Measurements from ENCODE around the gene GLYATL1.

The GLYATL1 gene

GRCh38 chr11:58922479-58922878, 16.8 kb upstream of the GLYATL1 start:
- Histone ChIP-seq H3K27ac (replicated peaks; ENCODE audit: low read length) (no peak overlapping the region), H3K79me1 (ENCODE audit: low read depth, low read length) (no peaks in the 10 kb centered on the region), H2AK5ac (ENCODE audit: low read depth, low read length) (no peak overlapping the region), H3K4ac (ENCODE audit: low read length) (no peak overlapping the region), H3K9me3 (replicated peaks in 1 of 2; ENCODE audit: control insufficient read depth in 2 of 2, insufficient read depth in 1 of 2, low read depth in 1 of 2, low read length in 2 of 2) (peaks cover 0 to 2% of the 10 kb centered on the region in 2 donors), H3K23ac (ENCODE audit: low read depth, low read length, poor library complexity) (no peak overlapping the region), H3K36me3 (replicated peaks in 1 of 2; ENCODE audit: control insufficient read depth in 2 of 2, insufficient read depth in 2 of 2, low read length in 2 of 2) (no peaks in the 10 kb centered on the region), H2BK15ac (ENCODE audit: low read length) (no peak overlapping the region), H3K14ac (ENCODE audit: low read length) (no peak overlapping the region), H2BK12ac (ENCODE audit: low read length) (no peak overlapping the region), H4K8ac (ENCODE audit: low read depth, low read length) (no peak overlapping the region), H2AFZ (ENCODE audit: low read length) (no peak overlapping the region), H3K27me3 (ENCODE audit: control insufficient read depth in 3 of 3, insufficient read depth in 3 of 3, low read depth in 1 of 3, low read length in 3 of 3) (no peaks in the 10 kb centered on the region), H2BK5ac (ENCODE audit: low read length) (no peak overlapping the region), H3K18ac (ENCODE audit: low read length) (no peak overlapping the region), H3K4me1 (ENCODE audit: control insufficient read depth in 2 of 2, insufficient read depth in 1 of 2, low read depth in 1 of 2, low read length in 2 of 2) (peaks cover 1% of the 10 kb centered on the region in 2 donors), H3K4me3 (ENCODE audit: low read length in 2 of 2) (no peak overlapping the region), H3K9ac (ENCODE audit: low read depth, low read length, poor library complexity) (no peak overlapping the region), H4K91ac (ENCODE audit: low read depth, low read length, poor library complexity) (no peak overlapping the region), H3K4me2 (ENCODE audit: insufficient read depth, low read length, poor library complexity, severe bottlenecking) (no peak overlapping the region), H2BK120ac (ENCODE audit: low read depth, low read length) (no peak overlapping the region)
- no CpG with 5 or more reads among the region's 5 CpGs for WGBS, 2 donors (ENCODE audit: extremely low coverage in 2 of 2, insufficient read length in 2 of 2, insufficient replicate concordance in 1 of 2)
- DNase-seq (ENCODE audit: low spot score): no peak

GRCh38 chr11:58923300-58923788, 15.9 kb upstream of the GLYATL1 start:
- H3K18ac ChIP-seq (ENCODE audit: low read length): no peak overlapping the region
- H3K27ac ChIP-seq (replicated peaks; ENCODE audit: low read length): no peak overlapping the region
- no CpG with 5 or more reads among the region's 5 CpGs for WGBS, 2 donors (ENCODE audit: extremely low coverage in 2 of 2, insufficient read length in 2 of 2, insufficient replicate concordance in 1 of 2)
- H2BK15ac ChIP-seq (ENCODE audit: low read length): no peak overlapping the region
- H3K27me3 ChIP-seq (ENCODE audit: control insufficient read depth in 3 of 3, insufficient read depth in 3 of 3, low read depth in 1 of 3, low read length in 3 of 3): no peaks in the 10 kb centered on the region
- no peak overlapping the region for H2BK5ac ChIP-seq (ENCODE audit: low read length)
- H4K91ac ChIP-seq (ENCODE audit: low read depth, low read length, poor library complexity): no peak overlapping the region
- peaks cover 0 to 2% of the 10 kb centered on the region in 2 donors for H3K9me3 ChIP-seq (replicated peaks in 1 of 2; ENCODE audit: control insufficient read depth in 2 of 2, insufficient read depth in 1 of 2, low read depth in 1 of 2, low read length in 2 of 2)
- no peak overlapping the region for H3K23ac ChIP-seq (ENCODE audit: low read depth, low read length, poor library complexity)
- no peaks in the 10 kb centered on the region for H3K79me1 ChIP-seq (ENCODE audit: low read depth, low read length)
- H3K4me2 ChIP-seq (ENCODE audit: insufficient read depth, low read length, poor library complexity, severe bottlenecking): peak overlapping the region; percentile 37
- no peak overlapping the region for H3K4ac ChIP-seq (ENCODE audit: low read length)
- no peak overlapping the region for H2BK120ac ChIP-seq (ENCODE audit: low read depth, low read length)
- no peak overlapping the region for H3K14ac ChIP-seq (ENCODE audit: low read length)
- no peak for DNase-seq (ENCODE audit: low spot score)
- H4K8ac ChIP-seq (ENCODE audit: low read depth, low read length): no peak overlapping the region
- peaks cover 2 to 8% of the 10 kb centered on the region in 2 donors for H3K4me1 ChIP-seq (ENCODE audit: control insufficient read depth in 2 of 2, insufficient read depth in 1 of 2, low read depth in 1 of 2, low read length in 2 of 2)
- no peak overlapping the region for H2AK5ac ChIP-seq (ENCODE audit: low read depth, low read length)
- H3K4me3 ChIP-seq (ENCODE audit: low read length in 2 of 2): no peak overlapping the region
- H3K36me3 ChIP-seq (replicated peaks in 1 of 2; ENCODE audit: control insufficient read depth in 2 of 2, insufficient read depth in 2 of 2, low read length in 2 of 2): no peaks in the 10 kb centered on the region
- no peak overlapping the region for H2BK12ac ChIP-seq (ENCODE audit: low read length)
- H2AFZ ChIP-seq (ENCODE audit: low read length): peak overlapping the region; percentile 27
- no peak overlapping the region for H3K9ac ChIP-seq (ENCODE audit: low read depth, low read length, poor library complexity)

DNA sequence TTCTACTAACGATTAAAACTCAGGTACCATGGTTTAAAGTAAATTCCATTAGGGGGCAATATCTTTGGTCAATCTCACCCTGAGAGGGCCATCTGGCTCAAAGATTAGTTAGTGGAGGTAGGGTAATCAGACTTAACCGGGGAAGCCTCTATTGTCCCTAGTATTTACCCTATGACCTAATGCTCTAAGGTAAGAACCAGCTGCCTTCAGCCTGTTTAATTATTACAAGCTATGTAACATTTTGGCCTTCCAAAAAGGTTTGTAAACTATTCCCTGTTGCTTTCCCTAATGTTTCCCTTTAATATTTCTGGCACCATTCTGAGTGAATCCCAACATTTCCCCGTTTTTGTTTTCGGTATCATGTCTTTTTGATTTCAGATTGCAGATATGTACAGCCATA, 15.1 kb upstream of the GLYATL1 start:
- Histone ChIP-seq H3K36me3 (replicated peaks in 1 of 2; ENCODE audit: control insufficient read depth in 2 of 2, insufficient read depth in 2 of 2, low read length in 2 of 2) (no peaks in the 10 kb centered on the region), H3K79me1 (ENCODE audit: low read depth, low read length) (no peaks in the 10 kb centered on the region), H3K9ac (ENCODE audit: low read depth, low read length, poor library complexity) (no peak overlapping the region), H3K4me3 (ENCODE audit: low read length in 2 of 2) (no peak overlapping the region), H3K27me3 (ENCODE audit: control insufficient read depth in 3 of 3, insufficient read depth in 3 of 3, low read depth in 1 of 3, low read length in 3 of 3) (peaks cover 0 to 5% (median 0%) of the 10 kb centered on the region in 3 experiments), H2BK12ac (ENCODE audit: low read length) (no peak overlapping the region), H3K4me2 (ENCODE audit: insufficient read depth, low read length, poor library complexity, severe bottlenecking) (no peak overlapping the region), H2BK120ac (ENCODE audit: low read depth, low read length) (no peak overlapping the region), H2BK15ac (ENCODE audit: low read length) (no peak overlapping the region), H4K8ac (ENCODE audit: low read depth, low read length) (no peak overlapping the region), H3K27ac (replicated peaks; ENCODE audit: low read length) (no peak overlapping the region), H3K4me1 (ENCODE audit: control insufficient read depth in 2 of 2, insufficient read depth in 1 of 2, low read depth in 1 of 2, low read length in 2 of 2) (peaks cover 4 to 8% of the 10 kb centered on the region in 2 donors), H3K4ac (ENCODE audit: low read length) (no peak overlapping the region), H2AFZ (ENCODE audit: low read length) (no peak overlapping the region), H2BK5ac (ENCODE audit: low read length) (no peak overlapping the region), H3K23ac (ENCODE audit: low read depth, low read length, poor library complexity) (no peak overlapping the region), H3K9me3 (replicated peaks in 1 of 2; ENCODE audit: control insufficient read depth in 2 of 2, insufficient read depth in 1 of 2, low read depth in 1 of 2, low read length in 2 of 2) (no peaks in the 10 kb centered on the region), H4K91ac (ENCODE audit: low read depth, low read length, poor library complexity) (no peak overlapping the region), H2AK5ac (ENCODE audit: low read depth, low read length) (no peak overlapping the region), H3K14ac (ENCODE audit: low read length) (no peak overlapping the region), H3K18ac (ENCODE audit: low read length) (no peak overlapping the region)
- no CpG with 5 or more reads among the region's 4 CpGs for WGBS, 2 donors (ENCODE audit: extremely low coverage in 2 of 2, insufficient read length in 2 of 2, insufficient replicate concordance in 1 of 2)
- DNase-seq (ENCODE audit: low spot score): no peak

GRCh38 chr11:58926251-58926650, 13.0 kb upstream of the GLYATL1 start:
- no peak overlapping the region for H3K27ac ChIP-seq (replicated peaks; ENCODE audit: low read length)
- no peak overlapping the region for H3K4me2 ChIP-seq (ENCODE audit: insufficient read depth, low read length, poor library complexity, severe bottlenecking)
- H4K91ac ChIP-seq (ENCODE audit: low read depth, low read length, poor library complexity): no peak overlapping the region
- no peak overlapping the region for H2BK15ac ChIP-seq (ENCODE audit: low read length)
- H2BK120ac ChIP-seq (ENCODE audit: low read depth, low read length): no peak overlapping the region
- peaks cover 0 to 5% (median 0%) of the 10 kb centered on the region in 3 experiments for H3K27me3 ChIP-seq (ENCODE audit: control insufficient read depth in 3 of 3, insufficient read depth in 3 of 3, low read depth in 1 of 3, low read length in 3 of 3)
- H3K23ac ChIP-seq (ENCODE audit: low read depth, low read length, poor library complexity): no peak overlapping the region
- H2BK5ac ChIP-seq (ENCODE audit: low read length): no peak overlapping the region
- H3K4me3 ChIP-seq (ENCODE audit: low read length in 2 of 2): no peak overlapping the region
- no peak overlapping the region for H3K14ac ChIP-seq (ENCODE audit: low read length)
- no peak overlapping the region for H4K8ac ChIP-seq (ENCODE audit: low read depth, low read length)
- no peak overlapping the region for H3K4ac ChIP-seq (ENCODE audit: low read length)
- H3K9ac ChIP-seq (ENCODE audit: low read depth, low read length, poor library complexity): no peak overlapping the region
- H3K79me1 ChIP-seq (ENCODE audit: low read depth, low read length): no peaks in the 10 kb centered on the region
- no peak overlapping the region for H2AFZ ChIP-seq (ENCODE audit: low read length)
- H3K18ac ChIP-seq (ENCODE audit: low read length): no peak overlapping the region
- H2AK5ac ChIP-seq (ENCODE audit: low read depth, low read length): no peak overlapping the region
- peaks cover 6 to 8% of the 10 kb centered on the region in 2 donors for H3K4me1 ChIP-seq (ENCODE audit: control insufficient read depth in 2 of 2, insufficient read depth in 1 of 2, low read depth in 1 of 2, low read length in 2 of 2)
- H3K36me3 ChIP-seq (replicated peaks in 1 of 2; ENCODE audit: control insufficient read depth in 2 of 2, insufficient read depth in 2 of 2, low read length in 2 of 2): no peaks in the 10 kb centered on the region
- no peak for DNase-seq (ENCODE audit: low spot score)
- H2BK12ac ChIP-seq (ENCODE audit: low read length): no peak overlapping the region
- WGBS, 2 donors (ENCODE audit: extremely low coverage in 2 of 2, insufficient read length in 2 of 2, insufficient replicate concordance in 1 of 2): no CpG with 5 or more reads among the region's 5 CpGs
- no peaks in the 10 kb centered on the region for H3K9me3 ChIP-seq (replicated peaks in 1 of 2; ENCODE audit: control insufficient read depth in 2 of 2, insufficient read depth in 1 of 2, low read depth in 1 of 2, low read length in 2 of 2)

Measured in neuronal stem cell (in vitro differentiated cells).